Activated CD4-positive, alpha-beta T cell treated with anti-CD3 and anti-CD28 coated beads for 1 hour (primary cell): ENCODE results near the gene ABCA13.

Experiments used
- DNase-seq: peaks from one replicate; pipeline ENCODE4 v3.0.0-alpha.2; 2020

Gene ABCA13

GRCh38 chr7:48548667-48549066 lies 377.4 kb downstream of the ABCA13 start:
- DNase-seq = no peak

DNA sequence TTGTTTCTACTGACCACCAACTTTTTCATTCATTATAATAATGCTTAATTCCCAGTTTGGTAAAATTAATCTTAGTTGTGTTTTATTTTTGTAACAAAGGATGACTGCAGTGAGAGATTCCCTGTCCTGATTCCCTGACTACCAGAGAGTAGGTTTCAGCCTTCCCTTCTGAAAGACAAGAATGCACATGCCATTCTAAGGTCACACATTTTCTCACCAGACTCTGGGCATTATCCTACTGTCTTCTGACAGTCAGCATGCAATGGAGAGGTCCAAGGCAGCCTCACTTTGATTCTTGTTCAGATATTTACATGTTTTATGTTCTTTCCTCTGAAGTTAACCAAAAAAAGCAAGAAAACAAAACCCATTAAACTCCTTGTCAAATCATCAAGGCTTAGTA lies 380.4 kb downstream of the ABCA13 start:
- DNase-seq = no peak

- no peak for DNase-seq
These were observed 392.1 kb downstream of the ABCA13 start for GRCh38 chr7:48563334-48563733.

- DNase-seq = no peak
These were observed 404.3 kb downstream of the ABCA13 start for GRCh38 chr7:48575516-48575915.

GRCh38 chr7:48587475-48587874 lies 416.2 kb downstream of the ABCA13 start:
- DNase-seq = no peak

- DNase-seq = no peak
These were observed 423.1 kb downstream of the ABCA13 start for GRCh38 chr7:48594349-48594748.

- no peak for DNase-seq
These were observed 424.5 kb downstream of the ABCA13 start for GRCh38 chr7:48595756-48596155.

GRCh38 chr7:48610705-48611104 lies 439.4 kb downstream of the ABCA13 start:
- no peak for DNase-seq

- DNase-seq = no peak
These were observed 440.7 kb downstream of the ABCA13 start for GRCh38 chr7:48611993-48612392.

DNA sequence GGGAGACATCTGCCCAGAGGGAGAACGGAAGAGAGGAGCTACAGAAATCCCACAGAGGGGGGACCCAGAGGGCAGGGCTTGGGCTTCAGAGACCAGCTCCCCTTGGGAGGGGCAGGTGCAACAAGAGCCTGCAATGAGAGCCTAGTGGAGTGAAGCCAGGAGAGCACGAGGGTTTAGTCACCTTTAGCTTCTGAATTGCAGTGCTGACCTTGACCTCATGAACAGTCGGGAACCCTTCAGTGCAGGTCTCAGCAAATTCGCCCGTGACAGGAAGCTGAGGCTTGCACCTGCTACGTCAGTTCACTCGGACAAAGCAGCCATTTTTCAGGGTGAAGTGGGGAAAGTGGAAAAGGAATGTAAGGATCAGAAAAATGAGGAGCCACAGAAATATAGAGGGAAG lies 446.2 kb downstream of the ABCA13 start:
- DNase-seq = no peak

- no peak for DNase-seq
These were observed 446.7 kb downstream of the ABCA13 start for GRCh38 chr7:48617993-48618392.

GRCh38 chr7:48621076-48621475 lies 449.8 kb downstream of the ABCA13 start:
- no peak for DNase-seq

DNA sequence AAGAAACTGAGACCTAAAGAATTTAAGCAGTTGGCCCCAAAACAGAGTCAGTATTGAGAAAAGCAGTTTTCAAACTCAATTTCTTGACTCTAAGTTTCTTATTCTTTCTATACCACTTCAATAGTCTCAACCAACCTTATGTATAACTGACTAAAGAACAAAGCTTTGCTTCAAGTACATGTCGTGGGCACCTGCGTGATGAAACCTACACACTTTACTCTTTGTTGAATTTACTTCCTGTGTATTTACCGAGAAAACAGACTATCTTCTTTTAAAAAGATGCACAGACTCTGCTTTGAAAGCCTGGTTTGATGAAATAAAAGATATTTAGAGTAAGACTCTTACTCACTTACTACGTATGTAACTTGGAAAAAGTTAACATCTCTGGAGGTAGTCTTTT lies 455.9 kb downstream of the ABCA13 start:
- no peak for DNase-seq

GRCh38 chr7:48628793-48629349 lies 457.6 kb downstream of the ABCA13 start:
- no peak for DNase-seq

- DNase-seq = no peak
These were observed 462.9 kb downstream of the ABCA13 start for GRCh38 chr7:48634116-48634632.

DNA sequence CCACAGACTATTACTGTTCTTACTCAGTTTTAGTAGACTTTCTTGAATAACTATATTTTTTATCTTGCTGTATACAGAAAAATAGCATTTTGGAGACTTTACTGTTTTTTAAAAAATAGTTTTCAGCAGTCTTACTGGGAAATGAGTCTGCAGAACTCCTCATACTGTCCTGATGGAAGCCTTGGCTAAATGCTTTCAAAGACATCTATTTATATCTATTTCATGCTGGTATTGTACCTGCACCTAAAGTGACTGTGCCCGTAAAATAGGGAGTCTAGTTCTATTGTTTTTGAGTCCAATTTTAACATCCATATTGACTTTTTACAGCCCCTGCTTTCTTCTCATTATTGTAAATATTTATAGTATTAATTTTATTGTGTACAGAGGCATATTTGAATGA lies 464.5 kb downstream of the ABCA13 start:
- DNase-seq = no peak

DNA sequence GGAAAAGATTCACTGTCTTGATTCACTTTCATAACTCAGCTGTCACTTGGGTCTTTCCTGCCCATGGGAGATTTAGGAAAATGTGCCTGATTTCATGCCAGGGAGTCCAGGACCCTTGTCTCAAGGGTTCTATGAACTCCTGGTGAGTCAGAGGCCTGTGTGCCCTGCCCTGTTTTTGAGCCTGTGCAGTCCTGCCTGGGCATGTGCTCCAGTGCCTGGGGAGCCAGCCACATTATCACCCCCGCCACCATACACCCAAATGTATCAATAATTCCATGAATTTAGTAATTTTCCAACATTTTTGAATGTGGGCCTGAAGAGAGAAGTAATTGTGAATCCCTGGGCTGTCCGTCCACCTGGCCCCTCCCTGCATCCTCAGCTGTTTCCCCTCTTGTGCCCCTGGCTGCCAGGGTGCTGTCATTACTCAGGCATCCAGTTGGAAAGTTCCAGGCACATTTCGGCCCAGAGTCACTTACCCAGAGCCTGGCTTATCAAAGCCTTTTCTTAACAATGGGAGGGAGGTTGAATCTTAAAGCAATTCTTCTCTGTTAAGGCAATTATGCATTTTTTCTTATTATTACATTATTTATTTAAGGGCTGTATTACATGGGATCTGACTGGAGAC lies 465.2 kb downstream of the ABCA13 start:
- DNase-seq = no peak

DNA sequence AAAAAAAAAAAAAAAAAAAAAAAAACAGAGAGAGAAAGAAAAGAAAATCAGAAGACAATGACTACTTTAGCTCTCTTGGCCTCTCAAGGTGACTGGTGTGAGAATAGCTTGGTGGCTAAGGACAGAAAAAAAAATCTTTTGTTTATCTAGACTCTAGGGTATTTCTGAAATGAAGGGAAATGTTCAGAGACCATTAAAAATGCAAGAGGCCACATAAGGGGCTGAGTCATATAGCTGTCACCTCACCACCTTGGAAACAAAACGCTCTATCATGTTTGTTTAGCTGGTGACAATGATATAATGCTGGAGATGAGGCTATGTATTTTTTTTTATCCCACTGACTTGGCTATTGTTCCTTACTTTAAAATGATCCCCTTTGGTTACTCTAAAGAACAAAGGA lies 466.1 kb downstream of the ABCA13 start:
- no peak for DNase-seq

DNA sequence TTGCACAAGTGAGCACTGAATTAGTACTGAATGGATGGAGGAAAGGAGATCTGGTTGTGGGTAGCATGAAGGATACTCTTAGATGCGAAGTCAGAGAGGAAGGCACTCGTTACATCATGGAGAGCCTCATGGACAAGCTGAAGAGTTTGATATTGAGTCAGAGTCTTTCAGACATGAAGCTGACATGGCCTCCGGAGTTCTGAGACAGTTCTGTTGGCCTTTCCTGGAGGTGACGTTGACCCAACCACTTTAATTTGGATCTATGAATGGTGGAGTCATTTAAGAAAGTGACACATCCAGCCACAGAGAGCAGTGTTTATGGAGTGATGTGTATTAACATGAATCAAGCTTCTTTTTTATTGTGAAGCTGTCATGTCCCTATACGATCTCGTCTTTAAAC lies 466.8 kb downstream of the ABCA13 start:
- no peak for DNase-seq

DNA sequence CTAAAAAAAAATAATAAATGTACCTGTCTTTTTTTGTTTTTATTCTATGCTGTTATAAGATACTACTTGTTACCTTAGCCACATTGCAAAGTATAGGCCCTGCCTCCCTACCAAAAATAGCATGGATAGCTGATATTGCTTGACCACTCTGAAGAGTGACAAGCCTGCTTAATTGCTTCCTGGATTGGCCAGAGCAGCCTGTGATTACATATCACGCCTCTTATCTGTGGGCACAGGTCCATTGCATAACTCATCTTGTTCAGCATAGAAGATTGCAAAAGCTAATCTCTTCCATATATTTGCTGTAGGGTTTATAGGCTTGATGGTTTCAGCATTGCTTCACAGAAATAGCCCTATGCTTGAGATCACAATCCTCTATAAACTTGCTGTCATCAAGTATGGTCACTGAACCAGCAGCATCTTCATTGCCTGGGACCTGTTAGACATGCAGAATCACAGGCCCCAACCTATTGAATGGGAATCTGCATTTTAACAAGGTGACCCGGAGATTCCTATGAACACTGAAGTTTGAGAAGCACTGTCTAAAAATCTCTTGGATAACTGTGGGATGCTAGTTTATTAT lies 472.3 kb downstream of the ABCA13 start:
- no peak for DNase-seq

GRCh38 chr7:48658138-48658537 lies 486.9 kb downstream of the ABCA13 start:
- no peak for DNase-seq

DNA sequence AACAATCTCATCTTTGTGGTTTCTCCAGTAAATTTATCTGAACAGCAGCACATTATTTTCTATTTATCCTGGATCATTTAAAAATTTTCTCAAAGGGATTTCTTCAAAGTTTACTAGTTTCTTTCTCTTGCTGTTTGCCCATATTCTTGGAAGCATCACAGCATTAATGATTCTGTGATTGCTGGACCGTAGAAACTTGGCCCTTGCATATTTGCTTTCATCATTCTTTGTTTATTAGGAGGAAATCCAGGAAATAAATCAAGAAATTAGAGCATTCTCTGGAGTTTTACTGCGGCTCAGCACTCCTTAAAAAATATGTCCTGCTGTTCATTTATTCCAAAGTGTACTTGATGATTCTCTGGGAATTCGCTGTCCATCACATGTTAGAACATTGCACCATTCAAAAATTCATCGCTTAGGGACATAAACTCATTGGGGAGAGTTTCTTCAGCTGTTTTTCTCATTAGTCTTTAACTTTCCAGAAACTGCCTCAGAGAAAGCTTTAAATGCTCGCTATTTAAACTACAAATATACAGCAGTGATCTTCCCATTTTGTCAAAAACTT lies 489.1 kb downstream of the ABCA13 start:
- DNase-seq = no peak

DNA sequence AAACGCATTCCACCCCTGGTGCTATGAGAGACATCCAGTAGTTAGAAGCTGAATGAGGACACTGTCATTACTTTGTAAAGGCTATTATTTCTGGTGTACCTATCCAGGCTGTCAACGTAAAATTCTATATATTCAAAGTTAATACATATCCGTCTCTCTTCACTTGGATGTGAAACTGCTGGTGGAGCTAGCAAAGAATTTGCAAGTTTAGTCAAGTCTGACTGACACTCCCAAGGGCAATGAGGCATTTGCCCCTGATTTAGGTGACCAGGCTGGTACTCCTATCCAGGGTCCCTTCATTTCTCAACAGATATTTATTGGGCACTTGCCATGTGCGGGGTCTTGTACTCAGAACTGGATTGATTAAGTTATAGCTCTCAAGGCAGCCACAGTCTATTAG lies 493.0 kb downstream of the ABCA13 start:
- no peak for DNase-seq
